Bronchial epithelial cell (primary cell): ENCODE measurements around the gene NKAIN2. TPM values are rescaled to one million over a fixed set of nuclear protein-coding genes. Genes with fewer than 3 reads are reported as not detected.

Source experiments
- DNase-seq: peaks from one replicate; pipeline ENCODE4 v3.0.0-alpha.2; 2010; ENCODE audit warnings: low read depth
- FAIRE-seq: peaks from 2 replicates; lab custom pipeline; 2011; peaks lifted over from hg19 to GRCh38; lab: Jason Lieb, UNC
- H3K27me3 ChIP-seq: 2 replicates; pipeline ENCODE4 v1.5.1; 2011; ENCODE audit warnings: low read length; ENCODE audit not compliant: control insufficient read depth, insufficient read depth
- H3K36me3 ChIP-seq: 2 replicates; pipeline ENCODE4 v1.5.1; 2011; ENCODE audit warnings: low read length; ENCODE audit not compliant: control insufficient read depth, insufficient read depth
- H3K4me3 ChIP-seq: 2 replicates; pipeline ENCODE4 v1.5.1; 2011; ENCODE audit warnings: mild to moderate bottlenecking, low read depth, low read length, control low read depth
- total RNA-seq: library from RNA; depleted of rRNA; stranded (reverse); fragments of >200 nt; gene quantifications from 2 replicates; pipeline ENCODE4 v1.2.1, GENCODE V29; 2014
- TF ChIP-seq, protein P1 (sequence below): IDR thresholded peaks from 2 replicates; pipeline ENCODE4 v1.5.1; 2011; ENCODE audit warnings: mild to moderate bottlenecking, moderate library complexity, low read length, control low read depth, inconsistent platforms; ENCODE audit not compliant: insufficient read depth, severe bottlenecking

NKAIN2 gene
- under 0.01 TPM in 1 of 2 replicates, not detected in the other for total RNA-seq

DNA sequence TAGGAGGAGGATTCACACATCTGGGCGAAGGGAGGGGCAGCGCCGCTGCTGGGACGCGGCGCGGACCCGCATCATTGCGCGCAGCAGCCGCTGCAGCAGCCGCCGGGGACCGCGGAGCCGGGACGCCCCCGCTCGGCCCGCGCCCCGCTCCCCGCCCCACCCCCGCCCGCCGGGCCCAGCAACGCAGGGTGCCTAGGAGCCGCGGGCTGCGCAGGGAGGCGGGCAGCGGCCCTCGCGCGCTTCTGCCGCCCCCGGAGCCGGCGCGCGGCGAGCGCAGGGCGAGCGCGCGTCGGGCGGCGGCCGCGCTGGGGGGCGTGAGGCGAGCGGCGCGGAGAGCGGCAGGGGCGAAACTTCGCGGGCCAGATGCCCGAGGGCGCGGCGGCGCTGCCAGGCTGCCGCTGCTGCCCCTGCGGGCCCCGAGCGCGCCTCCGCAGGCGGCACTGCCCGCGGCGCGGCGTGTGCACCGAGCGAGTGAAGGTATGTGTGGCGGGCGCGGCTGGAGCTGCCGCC is at the start of gene NKAIN2:
NKAIN2 (plus strand) TSS at position 362 of the 510 bp plus-strand sequence.
- DNase-seq: no peak
- Histone ChIP-seq H3K4me3 (peak within 1 kb of the TSS; percentile 26), H3K27me3 (peaks cover 10% of the 10 kb centered on the region), H3K36me3 (no peaks in the 10 kb centered on the region)
- no peak for FAIRE-seq
- TF ChIP-seq, protein P1, sequence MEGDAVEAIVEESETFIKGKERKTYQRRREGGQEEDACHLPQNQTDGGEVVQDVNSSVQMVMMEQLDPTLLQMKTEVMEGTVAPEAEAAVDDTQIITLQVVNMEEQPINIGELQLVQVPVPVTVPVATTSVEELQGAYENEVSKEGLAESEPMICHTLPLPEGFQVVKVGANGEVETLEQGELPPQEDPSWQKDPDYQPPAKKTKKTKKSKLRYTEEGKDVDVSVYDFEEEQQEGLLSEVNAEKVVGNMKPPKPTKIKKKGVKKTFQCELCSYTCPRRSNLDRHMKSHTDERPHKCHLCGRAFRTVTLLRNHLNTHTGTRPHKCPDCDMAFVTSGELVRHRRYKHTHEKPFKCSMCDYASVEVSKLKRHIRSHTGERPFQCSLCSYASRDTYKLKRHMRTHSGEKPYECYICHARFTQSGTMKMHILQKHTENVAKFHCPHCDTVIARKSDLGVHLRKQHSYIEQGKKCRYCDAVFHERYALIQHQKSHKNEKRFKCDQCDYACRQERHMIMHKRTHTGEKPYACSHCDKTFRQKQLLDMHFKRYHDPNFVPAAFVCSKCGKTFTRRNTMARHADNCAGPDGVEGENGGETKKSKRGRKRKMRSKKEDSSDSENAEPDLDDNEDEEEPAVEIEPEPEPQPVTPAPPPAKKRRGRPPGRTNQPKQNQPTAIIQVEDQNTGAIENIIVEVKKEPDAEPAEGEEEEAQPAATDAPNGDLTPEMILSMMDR: no peak

DNA sequence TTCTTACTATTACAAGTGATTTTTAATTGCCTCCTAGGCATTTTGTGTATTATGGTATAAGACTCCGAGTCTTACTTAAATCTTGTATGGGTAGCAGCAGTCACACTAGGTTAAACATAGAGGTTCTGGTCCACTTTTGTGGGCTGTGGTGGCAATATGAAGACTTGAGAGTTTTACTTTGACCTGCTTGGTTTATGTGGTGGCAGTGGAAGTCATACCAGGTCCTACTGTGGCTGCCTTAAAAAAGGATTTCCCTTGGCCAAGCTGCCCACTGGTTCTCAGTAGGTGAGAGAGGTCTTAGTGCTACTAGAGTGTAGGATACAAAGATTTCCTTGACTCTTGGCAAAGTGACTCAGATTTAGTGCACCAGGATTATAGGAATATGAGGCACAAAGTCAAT is 44.2 kb upstream of the NKAIN2 start:
- no peak overlapping the region for H3K4me3 ChIP-seq
- no peak for FAIRE-seq
- TF ChIP-seq, protein P1: no peak

DNA sequence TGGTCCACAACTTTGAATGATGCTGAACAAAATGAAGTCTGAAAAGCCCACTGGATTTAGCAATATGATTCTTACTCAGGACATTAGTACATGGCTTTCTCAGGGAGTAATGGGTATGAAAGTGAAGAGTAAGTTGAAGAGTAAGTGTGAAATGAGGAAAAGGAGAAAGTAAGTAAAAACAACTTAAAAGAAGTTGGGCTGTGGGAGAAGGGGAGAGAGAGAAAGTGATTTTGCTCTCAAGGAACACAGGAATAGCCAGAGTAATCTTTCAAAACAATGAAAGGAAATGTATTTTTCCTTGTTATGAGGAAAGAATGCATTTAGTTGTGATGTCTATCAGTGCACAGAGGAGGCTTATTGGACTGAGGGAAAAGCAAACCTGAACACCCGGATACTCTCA is 39.8 kb upstream of the NKAIN2 start:
- no peak for DNase-seq

More for the DNA sequence above, 44.2 kb upstream of the NKAIN2 start:
- no peak for DNase-seq
- Histone ChIP-seq H3K27me3 (no peaks in the 10 kb centered on the region), H3K36me3 (no peaks in the 10 kb centered on the region)

DNA sequence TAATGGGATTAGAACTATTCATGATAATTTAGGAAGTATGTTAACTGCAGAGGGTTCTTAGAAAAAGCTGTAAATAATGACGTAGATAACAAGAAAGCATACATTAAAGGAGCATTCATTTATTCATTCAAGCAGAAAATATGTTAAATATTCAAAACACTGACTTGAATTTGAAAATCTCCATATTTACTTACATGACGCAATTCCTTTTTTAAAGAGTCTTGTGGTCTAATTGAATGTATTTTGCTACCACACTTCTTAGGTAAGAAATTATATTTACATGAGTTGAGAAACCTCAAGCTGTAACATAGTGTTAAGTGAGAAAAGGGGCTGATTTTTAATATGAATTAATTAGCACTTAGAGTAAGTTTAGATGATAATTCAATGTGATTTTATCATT is 38.9 kb upstream of the NKAIN2 start:
- no peak overlapping the region for H3K4me3 ChIP-seq
- TF ChIP-seq, protein P1: no peak
- FAIRE-seq: no peak
- no peak for DNase-seq
- no peaks in the 10 kb centered on the region for H3K36me3 ChIP-seq
- H3K27me3 ChIP-seq: no peaks in the 10 kb centered on the region

More for the DNA sequence above, 39.8 kb upstream of the NKAIN2 start:
- Histone ChIP-seq H3K27me3 (no peaks in the 10 kb centered on the region), H3K36me3 (no peaks in the 10 kb centered on the region), H3K4me3 (no peak overlapping the region)
- no peak for FAIRE-seq
- TF ChIP-seq, protein P1: no peak

DNA sequence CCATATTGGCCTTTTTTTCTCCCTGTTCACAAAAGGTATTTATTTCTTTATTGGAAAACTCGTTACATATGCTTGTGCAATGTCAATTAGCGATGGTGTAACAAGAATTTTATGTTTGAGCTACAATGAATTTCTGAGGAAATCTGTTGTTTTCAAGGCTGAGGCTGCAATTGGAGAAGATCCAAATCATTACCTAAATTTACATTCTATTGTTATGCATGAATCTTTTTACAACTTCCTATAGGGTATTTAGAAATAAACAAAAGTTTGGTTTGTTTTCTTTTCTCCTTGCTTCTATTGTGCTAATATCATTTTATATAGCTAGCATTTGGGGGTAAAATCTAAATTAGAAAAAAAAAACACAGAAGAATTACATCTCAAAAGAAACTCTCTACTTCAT is 34.7 kb upstream of the NKAIN2 start:
- TF ChIP-seq, protein P1: no peak
- Histone ChIP-seq H3K36me3 (no peaks in the 10 kb centered on the region), H3K27me3 (no peaks in the 10 kb centered on the region), H3K4me3 (no peak overlapping the region)
- FAIRE-seq (no peak), DNase-seq (no peak)

DNA sequence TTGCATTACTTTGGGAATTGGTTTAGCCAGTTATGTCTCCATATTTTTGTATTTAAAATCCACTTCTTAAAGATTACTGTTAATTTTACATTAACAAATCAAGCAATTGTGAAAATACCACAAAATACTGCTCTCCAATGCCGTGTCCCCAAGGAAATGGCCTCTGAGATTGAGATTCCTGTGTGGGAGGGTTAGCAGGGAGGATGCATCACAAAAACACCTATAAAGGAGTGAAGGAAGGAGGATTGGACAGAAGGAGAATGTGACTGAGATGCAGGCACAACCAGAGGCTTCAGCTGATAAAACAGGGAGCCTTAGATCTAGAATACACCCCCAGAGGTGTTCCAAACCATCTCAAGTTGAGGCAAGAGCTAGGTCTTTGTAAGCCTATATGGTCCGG is 34.2 kb upstream of the NKAIN2 start:
- no peaks in the 10 kb centered on the region for H3K36me3 ChIP-seq
- H3K27me3 ChIP-seq: no peaks in the 10 kb centered on the region
- FAIRE-seq (no peak), DNase-seq (no peak)
- H3K4me3 ChIP-seq: no peak overlapping the region
- TF ChIP-seq, protein P1: no peak
